ENCODE data around the gene SOX6.
"Not testable (repeated sequence)": the region's sequence is repeated elsewhere in the genome, so short reads cannot be mapped to it uniquely, and the experiment has no call there.

The SOX6 gene

GRCh38 chr11:15929371-15929901 is 426.9 kb downstream of the SOX6 start:
- DNase-seq (ENCODE audit: low spot score): no peak

DNA sequence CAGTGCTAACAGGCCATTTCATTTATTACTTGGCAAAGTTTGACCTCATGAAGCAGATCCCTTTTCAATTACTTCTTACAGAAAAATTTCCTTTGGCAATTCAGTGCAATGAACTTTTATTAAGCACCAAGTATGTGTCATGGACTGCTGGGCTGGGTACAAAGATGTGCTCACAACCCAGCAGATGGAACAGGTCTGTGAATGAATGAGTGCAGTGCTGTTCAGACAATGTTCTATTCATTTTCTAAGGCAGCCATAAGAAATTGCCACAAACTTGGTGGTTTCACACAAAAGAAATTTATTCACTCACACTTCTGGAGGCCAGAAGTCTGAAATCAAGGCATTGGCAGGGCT is 428.5 kb downstream of the SOX6 start:
- no peak for DNase-seq (ENCODE audit: low spot score)

GRCh38 chr11:15927196-15927863 is 429.0 kb downstream of the SOX6 start:
- no peak for DNase-seq (ENCODE audit: low spot score)

GRCh38 chr11:15926071-15926470 is 430.3 kb downstream of the SOX6 start:
- DNase-seq (ENCODE audit: low spot score): no peak

- DNase-seq (ENCODE audit: low spot score): no peak
These were observed 433.2 kb downstream of the SOX6 start for GRCh38 chr11:15923183-15923582.

DNA sequence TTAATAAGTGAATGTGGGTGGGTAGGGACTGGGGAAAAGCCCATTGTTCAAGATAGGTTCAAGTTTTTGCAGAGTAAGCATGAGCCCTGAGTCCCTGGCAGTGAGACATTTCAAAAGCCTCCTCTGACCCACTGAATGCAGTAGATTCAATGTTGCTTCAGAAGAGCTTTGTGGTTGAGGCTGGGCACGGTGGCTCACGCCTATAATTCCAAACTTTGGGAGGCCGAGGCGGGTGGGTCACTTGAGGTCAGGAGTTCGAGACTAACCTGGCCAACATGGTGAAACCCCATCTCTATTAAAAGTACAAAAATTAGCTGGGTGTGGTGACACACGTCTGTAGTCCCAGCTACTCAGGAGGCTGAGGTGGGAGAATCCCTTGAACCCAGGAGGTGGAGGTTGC is 433.6 kb downstream of the SOX6 start:
- DNase-seq (ENCODE audit: low spot score): not testable (repeated sequence)

DNA sequence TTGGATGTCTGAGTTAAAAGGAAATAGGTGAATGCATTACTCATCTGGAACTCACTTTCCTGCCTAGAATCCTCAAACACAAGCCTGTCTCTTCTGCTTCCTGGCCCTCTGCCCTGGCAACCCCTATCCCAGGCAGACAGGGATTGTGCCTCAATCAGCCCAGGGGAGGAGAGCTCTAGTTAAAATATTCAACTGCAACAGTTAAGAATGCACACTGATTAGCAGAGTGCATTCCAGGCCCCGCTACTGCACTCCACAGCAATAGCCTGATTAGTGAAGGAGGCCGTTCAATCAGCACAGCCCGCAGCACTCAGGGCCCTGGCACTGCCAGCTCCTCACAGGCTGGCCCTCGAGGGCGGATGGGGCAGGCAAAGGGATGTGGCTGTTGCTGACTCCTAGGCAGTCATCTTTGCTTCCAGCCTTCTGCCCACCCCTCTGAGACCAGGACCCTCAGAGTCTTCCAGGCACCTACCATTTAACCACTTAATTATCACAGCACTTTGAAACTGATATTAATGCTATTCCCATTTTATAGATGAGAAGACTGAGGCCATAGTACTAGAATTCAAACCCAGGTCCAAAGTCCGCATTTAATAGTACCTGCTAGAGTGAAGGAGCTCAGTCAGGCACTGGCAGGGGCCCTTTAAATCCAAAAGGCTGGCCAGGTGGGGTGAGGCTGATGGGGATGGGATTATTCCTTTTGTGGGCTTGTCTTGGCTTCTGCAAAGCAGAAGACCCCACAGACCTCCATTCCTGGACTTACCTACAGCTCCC is 435.3 kb downstream of the SOX6 start:
- DNase-seq (ENCODE audit: low spot score): no peak

DNA sequence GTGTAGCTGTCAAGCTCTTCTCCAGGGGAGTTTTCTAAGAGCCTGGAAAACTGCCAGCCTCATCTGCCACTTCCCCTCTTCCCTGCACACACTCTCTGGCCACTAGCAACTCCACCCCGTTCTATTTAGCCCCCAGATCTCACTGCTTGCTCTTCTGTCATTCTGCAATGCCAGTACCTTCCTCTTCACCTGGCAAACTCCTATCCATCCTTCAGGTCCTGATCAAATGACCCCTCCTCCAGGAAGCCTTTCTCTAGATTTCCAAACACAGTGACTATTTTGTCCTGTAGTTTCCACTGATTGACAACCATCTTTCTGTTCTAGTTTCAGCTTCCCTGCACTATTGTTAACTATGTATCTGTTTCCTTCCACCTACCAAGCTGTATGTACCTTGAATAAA is 437.7 kb downstream of the SOX6 start:
- DNase-seq (ENCODE audit: low spot score): no peak

GRCh38 chr11:15918212-15918611 is 438.1 kb downstream of the SOX6 start:
- no peak for DNase-seq (ENCODE audit: low spot score)

Measured in CD4-positive, alpha-beta T cell treated with Interleukin-2 at 100 ng/mL for 4 hours (primary cell).